NCI-H2081 treated with DMSO at 0.1 percent for 48 hours (cell line): ENCODE measurements around the gene ASF1B.

Source experiments
- DNase-seq: peaks from one replicate; lab custom pipeline; 2025; lab: John Stamatoyannopoulos, UW

Gene ASF1B

GRCh38 chr19:14135985-14136508 is 342 bp downstream of the ASF1B start:
- DNase-seq: no peak

DNA sequence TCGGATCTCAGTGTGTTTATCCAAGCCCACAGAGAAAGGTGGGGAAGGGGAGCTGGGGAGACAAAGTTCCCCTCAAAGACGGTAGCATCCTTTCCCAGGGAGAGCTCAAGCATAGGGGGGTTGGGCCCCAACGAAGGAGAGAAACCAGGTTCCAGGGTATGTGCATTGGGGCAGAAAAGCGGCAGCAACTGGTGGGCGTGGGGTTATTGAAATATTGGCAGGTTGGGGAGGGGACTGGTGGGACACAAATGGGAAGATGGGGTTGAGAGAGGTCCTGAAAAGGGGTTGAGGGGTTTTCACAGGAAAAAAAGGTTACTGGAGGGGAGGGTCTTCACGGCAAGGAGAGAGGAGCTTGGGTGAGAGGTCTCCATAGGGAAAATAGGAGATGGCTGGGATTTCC is 1.0 kb downstream of the ASF1B start:
- DNase-seq: no peak

DNA sequence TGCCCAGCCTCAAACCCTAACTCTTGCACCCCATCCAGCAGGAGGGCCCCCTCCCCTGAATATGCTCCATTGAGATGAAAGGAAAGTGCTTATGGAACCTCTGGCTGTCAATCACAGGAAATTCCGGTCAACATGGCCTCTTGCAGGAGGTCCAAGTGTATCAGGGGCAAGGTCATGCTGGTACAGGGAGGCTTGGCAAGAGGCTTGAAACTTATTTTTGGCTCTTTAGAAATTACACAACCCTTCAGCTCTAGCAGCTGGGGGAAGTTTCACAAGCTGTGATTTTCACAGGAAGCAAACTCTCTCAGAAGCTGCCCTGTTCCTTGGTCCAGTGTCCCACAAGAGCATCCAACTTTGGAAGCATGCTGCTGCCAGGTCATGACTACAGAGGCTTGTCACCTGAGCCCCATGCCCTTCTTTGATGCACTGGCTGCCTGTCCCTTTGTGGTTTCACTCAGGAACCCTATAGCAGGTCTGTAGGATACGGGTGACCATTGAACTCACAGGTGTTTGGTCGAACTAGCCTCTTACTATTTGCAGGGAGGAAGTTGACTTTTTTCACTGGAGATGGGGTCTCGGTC is 8.4 kb downstream of the ASF1B start:
- DNase-seq: no peak

DNA sequence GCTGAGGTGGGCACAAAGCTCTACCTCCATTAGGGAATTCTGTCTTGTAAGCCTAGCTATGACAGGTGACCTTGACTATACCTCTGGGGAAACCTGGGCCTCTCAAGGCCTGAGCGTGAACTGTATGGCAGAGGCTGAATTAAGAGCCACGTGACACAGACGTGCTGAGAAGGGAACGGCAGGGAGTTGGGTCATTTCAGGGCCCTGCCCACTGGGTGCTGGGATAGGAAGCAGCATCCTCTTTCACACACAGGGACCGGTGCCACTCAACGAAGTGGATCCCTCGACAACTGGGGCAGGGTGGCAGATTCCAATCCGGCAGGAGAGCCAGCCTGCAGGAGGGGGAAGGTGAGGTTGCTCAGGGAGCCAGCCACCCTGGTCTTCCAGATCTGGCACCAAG is 9.2 kb downstream of the ASF1B start:
- no peak for DNase-seq

GRCh38 chr19:14122924-14123323 is 13.5 kb downstream of the ASF1B start:
- DNase-seq: no peak

DNA sequence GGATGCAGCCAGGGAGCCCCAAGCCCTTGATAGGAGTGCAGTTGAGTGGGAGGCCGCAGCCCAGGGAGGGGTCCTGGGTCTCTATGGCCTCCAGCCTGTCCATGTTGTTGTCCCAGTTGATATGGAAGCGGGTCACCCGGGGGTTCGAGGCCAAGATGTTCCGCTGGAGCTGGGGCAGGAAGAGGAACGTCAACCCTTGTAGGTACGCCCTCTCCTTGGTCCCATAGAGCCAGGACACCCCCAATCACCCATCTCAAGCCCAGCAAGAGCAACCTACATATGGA is 15.9 kb downstream of the ASF1B start:
- no peak for DNase-seq

GRCh38 chr19:14119644-14120496 is 16.5 kb downstream of the ASF1B start:
- DNase-seq: no peak

- no peak for DNase-seq
Measured at GRCh38 chr19:14119146-14119545, 17.2 kb downstream of the ASF1B start.

GRCh38 chr19:14118165-14119051 is 18.0 kb downstream of the ASF1B start:
- DNase-seq: no peak

DNA sequence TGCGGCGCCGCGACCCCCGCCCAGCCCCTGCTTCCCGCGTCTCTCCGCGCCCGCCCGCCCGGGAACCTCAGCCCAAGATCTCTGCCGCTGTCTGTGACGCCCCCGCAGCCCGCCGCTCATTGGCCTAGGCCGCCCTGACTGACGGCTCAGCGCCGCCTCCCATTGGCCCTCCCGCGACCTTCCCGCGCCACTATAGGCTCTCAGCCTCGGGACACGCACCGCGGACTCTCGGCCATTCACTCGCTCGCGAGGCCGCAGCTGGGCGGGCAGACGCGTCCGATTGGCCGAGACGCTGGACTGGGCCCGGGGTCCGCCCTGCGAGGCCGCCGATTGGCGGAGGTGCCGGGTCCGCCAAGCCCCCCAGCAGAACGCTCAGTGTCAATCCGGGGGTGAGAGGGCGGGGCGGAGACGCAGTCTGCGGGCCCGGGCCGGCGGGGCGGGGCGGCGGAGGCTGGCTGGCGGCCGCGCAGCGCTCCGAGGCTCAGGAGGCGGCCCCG is 18.7 kb downstream of the ASF1B start, which contains the start of gene PRKACA:
TSS of gene PRKACA (minus strand) at position 95 of the 497 bp plus-strand sequence. CDS start 215 bp downstream, outside the sequence.
- peak; percentile 90 for DNase-seq

- DNase-seq: no peak
Measured at GRCh38 chr19:14116918-14117578, 19.3 kb downstream of the ASF1B start.

DNA sequence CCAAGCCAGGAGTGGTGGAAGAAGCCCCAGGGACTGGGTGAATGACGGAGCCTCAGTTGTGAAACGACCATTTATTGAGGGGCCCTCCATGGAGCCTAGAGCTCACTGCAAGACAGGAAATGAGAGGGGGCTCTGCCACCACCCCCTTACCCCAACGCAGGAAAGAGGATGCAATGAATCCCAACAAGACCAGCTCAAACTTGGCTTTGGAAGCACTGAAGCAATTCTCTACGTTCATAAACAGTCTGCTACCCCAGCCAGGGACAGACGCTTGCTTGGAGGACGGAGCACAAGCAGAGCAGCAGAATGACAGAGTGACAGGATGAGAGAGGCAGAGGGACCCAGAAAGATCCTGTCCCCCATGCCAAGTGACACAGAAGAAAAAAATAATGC is 19.9 kb downstream of the ASF1B start:
- no peak for DNase-seq

- no peak for DNase-seq
Measured at GRCh38 chr19:14115756-14116155, 20.6 kb downstream of the ASF1B start.

DNA sequence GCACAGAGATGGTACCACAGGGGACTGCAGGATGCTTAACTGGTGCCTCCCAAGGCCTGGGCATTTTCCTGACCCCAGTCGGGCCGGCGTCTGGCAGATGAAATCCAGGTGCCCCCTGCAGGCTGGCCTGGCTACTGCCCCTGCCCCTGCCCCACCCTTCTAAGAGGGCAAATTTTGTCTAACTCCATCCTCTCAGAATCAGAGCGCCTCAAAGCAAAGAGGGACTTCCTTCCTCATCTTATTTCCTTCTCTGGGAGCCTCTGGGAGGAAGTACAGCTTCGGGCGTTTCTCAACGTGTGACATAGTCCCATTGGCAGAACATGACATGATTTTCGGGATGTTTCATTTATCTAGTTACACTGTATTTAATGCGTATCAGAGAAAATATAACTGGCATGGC is 21.5 kb downstream of the ASF1B start:
- no peak for DNase-seq

GRCh38 chr19:14114439-14114838 is 21.9 kb downstream of the ASF1B start:
- DNase-seq: no peak

GRCh38 chr19:14113762-14114414 is 22.5 kb downstream of the ASF1B start:
- DNase-seq: no peak

DNA sequence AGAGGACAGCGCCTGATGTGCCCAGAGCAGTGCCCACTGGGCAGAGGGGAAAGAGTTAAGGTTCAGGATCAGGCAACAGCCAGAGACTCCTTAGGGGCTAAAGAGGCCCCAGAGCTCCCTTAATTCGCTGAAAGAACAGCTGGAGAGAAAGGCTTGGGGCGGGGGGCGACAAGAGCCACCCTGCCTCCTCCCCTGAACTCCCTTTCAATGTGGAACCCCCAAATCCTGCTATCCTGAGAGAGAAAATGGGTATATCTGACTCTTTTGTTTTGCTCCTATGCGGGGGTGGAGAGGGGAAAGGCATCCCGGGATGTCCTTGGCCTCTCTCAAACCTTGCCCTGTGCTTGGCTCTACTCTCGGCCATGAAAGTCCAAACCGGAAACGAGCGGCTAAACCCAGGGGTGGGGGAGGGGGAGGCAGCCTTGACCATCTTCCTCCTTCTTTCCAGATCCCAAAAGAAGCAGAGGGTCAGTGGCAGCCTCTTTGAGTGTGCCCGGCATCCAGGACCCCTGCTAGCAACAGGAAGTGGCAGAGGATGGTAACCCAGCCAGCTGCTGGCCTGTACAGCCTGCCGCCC is 23.5 kb downstream of the ASF1B start:
- no peak for DNase-seq

DNA sequence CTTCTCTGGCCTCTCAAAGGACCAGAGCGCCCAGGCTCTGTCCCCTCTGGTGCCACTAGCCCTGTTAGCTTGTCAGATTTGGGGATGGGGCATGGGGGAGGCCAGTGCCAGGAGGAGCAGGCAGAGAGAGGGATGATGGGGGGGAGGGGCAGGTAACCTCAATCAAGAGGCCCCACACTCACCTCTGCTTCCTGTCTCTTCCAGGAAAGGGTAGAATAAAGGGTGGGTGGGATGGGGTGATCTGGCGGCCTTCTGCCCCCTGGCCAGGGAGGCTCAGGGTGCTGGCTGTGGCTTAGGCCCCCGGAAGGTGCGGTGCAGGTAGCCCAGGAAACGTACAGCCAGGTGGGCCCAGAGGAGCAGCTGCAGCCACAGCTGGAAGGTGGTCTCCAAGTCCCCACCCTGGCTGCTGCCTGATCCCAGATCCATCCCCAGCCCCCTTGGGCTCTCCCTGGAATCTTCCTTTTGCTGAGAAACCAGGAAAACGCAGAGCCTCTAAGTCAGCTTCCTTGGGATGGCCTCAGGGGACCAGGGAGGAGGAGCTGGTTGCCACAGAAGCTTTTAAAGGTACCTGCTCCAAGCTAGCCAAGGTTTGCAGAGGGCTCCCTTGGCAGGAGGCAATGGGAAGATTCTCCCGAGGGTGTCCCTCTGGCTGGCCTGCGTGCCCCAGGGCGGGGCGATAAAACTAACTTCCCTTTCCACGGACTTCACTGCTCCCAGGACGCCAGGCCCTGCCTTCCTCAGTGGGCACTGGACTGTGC is 24.2 kb downstream of the ASF1B start:
- no peak for DNase-seq

DNA sequence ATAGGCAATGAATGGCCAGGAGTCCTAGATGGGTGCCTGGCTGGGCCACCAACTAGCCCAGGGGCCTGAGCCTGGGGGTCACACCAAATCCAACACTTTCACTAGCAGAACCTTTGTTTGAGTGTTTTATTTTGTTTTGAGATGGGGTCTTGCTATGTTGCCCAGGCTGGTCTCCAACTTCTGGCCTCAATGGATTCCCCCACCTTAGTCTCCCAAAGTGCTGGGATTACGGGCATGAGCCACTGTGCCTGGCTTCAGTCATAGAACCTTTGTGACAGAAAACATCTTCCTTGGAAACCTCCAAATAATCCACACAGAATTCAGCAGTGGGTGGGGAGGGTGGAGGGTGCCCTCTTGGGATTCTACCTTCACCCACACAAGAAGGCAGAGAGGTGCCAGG is 24.9 kb downstream of the ASF1B start:
- DNase-seq: no peak

DNA sequence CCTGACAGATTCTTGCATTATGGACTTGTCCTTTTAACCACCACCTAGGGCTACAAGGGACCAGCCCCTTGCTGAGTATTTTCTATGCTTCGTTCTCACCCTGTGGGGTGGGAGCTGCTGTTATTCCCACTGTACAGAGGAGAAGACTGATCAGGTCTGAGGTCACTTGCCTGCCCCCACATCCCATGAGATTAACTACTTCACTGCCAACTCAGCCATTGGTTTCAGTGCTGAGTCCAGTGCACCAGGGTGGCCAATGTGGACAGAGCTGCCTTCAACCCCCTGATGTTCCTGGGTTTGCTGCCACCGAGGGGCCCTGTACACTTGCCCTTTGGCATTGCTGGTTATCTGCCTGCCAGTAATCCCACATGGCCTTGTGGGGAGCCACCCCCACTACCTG is 25.7 kb downstream of the ASF1B start:
- DNase-seq: no peak
